K562 (cell line): ENCODE measurements around the gene IRF2.

ENCODE experiments used
- GTF3C2 ChIP-seq: IDR thresholded peaks from 3 replicates; pipeline ENCODE4 v1.6.1; 2011; ENCODE audit warnings: borderline replicate concordance, mild to moderate bottlenecking, moderate library complexity; ENCODE audit not compliant: insufficient read length; ENCODE audit errors: extremely low read depth
- HDAC6 ChIP-seq: IDR thresholded peaks from 2 replicates; pipeline ENCODE4 v1.6.1; 2012; ENCODE audit warnings: low read depth, mild to moderate bottlenecking, control low read depth, inconsistent platforms, low read length, moderate library complexity
- IRF2 ChIP-seq: sonication (generic); formaldehyde crosslinking; IDR thresholded peaks from 2 replicates; pipeline ENCODE4 v1.8.1; 2022; ENCODE audit warnings: mild to moderate bottlenecking, missing genetic modification reagents
- ZNF140 ChIP-seq: fragments of 250-450 bp; sonication (Bioruptor Pico); IDR thresholded peaks from 2 replicates; pipeline ENCODE4 v1.8.0; 2021; ENCODE audit warnings: moderate library complexity, mild to moderate bottlenecking, inconsistent platforms
- ZNF274 ChIP-seq: IDR thresholded peaks from 2 replicates; pipeline ENCODE4 v1.6.1; 2011; ENCODE audit warnings: low read depth, mild to moderate bottlenecking, low read length, moderate library complexity, borderline replicate concordance
- TF ChIP-seq, protein P1 (sequence below), 3 experiments: IDR thresholded peaks in 2 of 3; conservative IDR thresholded peaks in 1 of 3; 2 replicates each; pipeline ENCODE4 v1.5.1; 2011 to 2012; ENCODE audit warnings: low read length in 3 of 3, mild to moderate bottlenecking in 3 of 3, control low read depth in 2 of 3, improper control_type of control experiment in 1 of 3, inconsistent platforms in 1 of 3, low read depth in 1 of 3, mixed read lengths in 1 of 3, moderate library complexity in 1 of 3; ENCODE audit not compliant: insufficient read depth in 2 of 3
- TF ChIP-seq, protein P2 (sequence below): sonication (generic); formaldehyde crosslinking; IDR thresholded peaks from 2 replicates; pipeline ENCODE4 v1.8.1; 2023; ENCODE audit warnings: mild to moderate bottlenecking, missing genetic modification reagents
- TF ChIP-seq, protein P3 (sequence below), 2 experiments: fragments of 450-650 bp in 1 of 2; sonication (generic) in 1 of 2; formaldehyde crosslinking in 1 of 2; IDR thresholded peaks in 1 of 2; conservative IDR thresholded peaks in 1 of 2; 2 replicates each; pipeline versions ENCODE4 v1.6.1 to v1.8.1; 2016 to 2023; ENCODE audit warnings: mild to moderate bottlenecking in 2 of 2, moderate library complexity in 2 of 2, inconsistent platforms in 1 of 2, missing genetic modification reagents in 1 of 2
- TF ChIP-seq, protein P4 (sequence below): sonication (generic); formaldehyde crosslinking; IDR thresholded peaks from 2 replicates; pipeline ENCODE4 v1.8.1; 2023; ENCODE audit warnings: mild to moderate bottlenecking, missing genetic modification reagents, moderate library complexity

GRCh38 chr4:184402740-184403383 lies 71.5 kb downstream of the IRF2 start:
- TF ChIP-seq IRF2 (CRISPR knock-in tag): no peak
- TF ChIP-seq, protein P1, sequence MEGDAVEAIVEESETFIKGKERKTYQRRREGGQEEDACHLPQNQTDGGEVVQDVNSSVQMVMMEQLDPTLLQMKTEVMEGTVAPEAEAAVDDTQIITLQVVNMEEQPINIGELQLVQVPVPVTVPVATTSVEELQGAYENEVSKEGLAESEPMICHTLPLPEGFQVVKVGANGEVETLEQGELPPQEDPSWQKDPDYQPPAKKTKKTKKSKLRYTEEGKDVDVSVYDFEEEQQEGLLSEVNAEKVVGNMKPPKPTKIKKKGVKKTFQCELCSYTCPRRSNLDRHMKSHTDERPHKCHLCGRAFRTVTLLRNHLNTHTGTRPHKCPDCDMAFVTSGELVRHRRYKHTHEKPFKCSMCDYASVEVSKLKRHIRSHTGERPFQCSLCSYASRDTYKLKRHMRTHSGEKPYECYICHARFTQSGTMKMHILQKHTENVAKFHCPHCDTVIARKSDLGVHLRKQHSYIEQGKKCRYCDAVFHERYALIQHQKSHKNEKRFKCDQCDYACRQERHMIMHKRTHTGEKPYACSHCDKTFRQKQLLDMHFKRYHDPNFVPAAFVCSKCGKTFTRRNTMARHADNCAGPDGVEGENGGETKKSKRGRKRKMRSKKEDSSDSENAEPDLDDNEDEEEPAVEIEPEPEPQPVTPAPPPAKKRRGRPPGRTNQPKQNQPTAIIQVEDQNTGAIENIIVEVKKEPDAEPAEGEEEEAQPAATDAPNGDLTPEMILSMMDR (IDR thresholded peaks at IDR 0.05 in 2 of 3, conservative IDR thresholded peaks at IDR 0.05 in 1 of 3; ENCODE audit: insufficient read depth in 2 of 3, low read depth in 1 of 3, low read length in 3 of 3): no peak
- TF ChIP-seq, protein P2, sequence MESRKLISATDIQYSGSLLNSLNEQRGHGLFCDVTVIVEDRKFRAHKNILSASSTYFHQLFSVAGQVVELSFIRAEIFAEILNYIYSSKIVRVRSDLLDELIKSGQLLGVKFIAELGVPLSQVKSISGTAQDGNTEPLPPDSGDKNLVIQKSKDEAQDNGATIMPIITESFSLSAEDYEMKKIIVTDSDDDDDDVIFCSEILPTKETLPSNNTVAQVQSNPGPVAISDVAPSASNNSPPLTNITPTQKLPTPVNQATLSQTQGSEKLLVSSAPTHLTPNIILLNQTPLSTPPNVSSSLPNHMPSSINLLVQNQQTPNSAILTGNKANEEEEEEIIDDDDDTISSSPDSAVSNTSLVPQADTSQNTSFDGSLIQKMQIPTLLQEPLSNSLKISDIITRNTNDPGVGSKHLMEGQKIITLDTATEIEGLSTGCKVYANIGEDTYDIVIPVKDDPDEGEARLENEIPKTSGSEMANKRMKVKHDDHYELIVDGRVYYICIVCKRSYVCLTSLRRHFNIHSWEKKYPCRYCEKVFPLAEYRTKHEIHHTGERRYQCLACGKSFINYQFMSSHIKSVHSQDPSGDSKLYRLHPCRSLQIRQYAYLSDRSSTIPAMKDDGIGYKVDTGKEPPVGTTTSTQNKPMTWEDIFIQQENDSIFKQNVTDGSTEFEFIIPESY (CRISPR knock-in tag): no peak
- TF ChIP-seq, protein P3, sequence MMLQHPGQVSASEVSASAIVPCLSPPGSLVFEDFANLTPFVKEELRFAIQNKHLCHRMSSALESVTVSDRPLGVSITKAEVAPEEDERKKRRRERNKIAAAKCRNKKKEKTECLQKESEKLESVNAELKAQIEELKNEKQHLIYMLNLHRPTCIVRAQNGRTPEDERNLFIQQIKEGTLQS (IDR thresholded peaks at IDR 0.05): no peak
- TF ChIP-seq, protein P3 (CRISPR knock-in tag; conservative IDR thresholded peaks at IDR 0.05): no peak
- TF ChIP-seq, protein P4, sequence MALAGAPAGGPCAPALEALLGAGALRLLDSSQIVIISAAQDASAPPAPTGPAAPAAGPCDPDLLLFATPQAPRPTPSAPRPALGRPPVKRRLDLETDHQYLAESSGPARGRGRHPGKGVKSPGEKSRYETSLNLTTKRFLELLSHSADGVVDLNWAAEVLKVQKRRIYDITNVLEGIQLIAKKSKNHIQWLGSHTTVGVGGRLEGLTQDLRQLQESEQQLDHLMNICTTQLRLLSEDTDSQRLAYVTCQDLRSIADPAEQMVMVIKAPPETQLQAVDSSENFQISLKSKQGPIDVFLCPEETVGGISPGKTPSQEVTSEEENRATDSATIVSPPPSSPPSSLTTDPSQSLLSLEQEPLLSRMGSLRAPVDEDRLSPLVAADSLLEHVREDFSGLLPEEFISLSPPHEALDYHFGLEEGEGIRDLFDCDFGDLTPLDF: no peak
- TF ChIP-seq GTF3C2: no peak
- no peak for TF ChIP-seq HDAC6
- no peak for TF ChIP-seq ZNF274
- TF ChIP-seq ZNF140 (CRISPR knock-in tag): no peak
